Activated naive CD4-positive, alpha-beta T cell treated with anti-CD3 and anti-CD28 coated beads for 36 hours (primary cell): Measurements from ENCODE around the gene FLG2. TPM values are rescaled to one million over a fixed set of nuclear protein-coding genes. Genes with fewer than 3 reads are reported as not detected.
A peak's percentile ranks its signal among the peaks of the same experiment; 100 is the strongest.
"Not testable (repeated sequence)": the region's sequence is repeated elsewhere in the genome, so short reads cannot be mapped to it uniquely, and the experiment has no call there.

Source experiments
- CTCF ChIA-PET: fragments of 350-600 bp; sonication (Branson Sonifier 250); formaldehyde crosslinking; loops from one replicate; lab custom pipeline; 2021; ENCODE audit warnings: antibody characterized with exemption; lab: Charles Lee
- DNase-seq: peaks from one replicate; pipeline ENCODE4 v3.0.0-alpha.2; 2020
- H3K27ac Mint-ChIP-seq: one replicate; pipeline ENCODE4 v1.8.0; 2021; ENCODE audit warnings: mild to moderate bottlenecking, mixed read lengths
- H3K27me3 Mint-ChIP-seq: one replicate; pipeline ENCODE4 v1.8.0; 2021; ENCODE audit warnings: low read depth, mixed read lengths
- H3K36me3 Mint-ChIP-seq: one replicate; pipeline ENCODE4 v1.8.0; 2021; ENCODE audit warnings: low read depth, mixed read lengths
- H3K4me1 Mint-ChIP-seq: one replicate; pipeline ENCODE4 v1.8.0; 2021; ENCODE audit warnings: low read depth, mixed read lengths
- H3K4me3 Mint-ChIP-seq: one replicate; pipeline ENCODE4 v1.8.0; 2021; ENCODE audit warnings: mild to moderate bottlenecking, moderate library complexity, mixed read lengths
- H3K9me3 Mint-ChIP-seq: one replicate; pipeline ENCODE4 v1.8.0; 2021; ENCODE audit warnings: mixed read lengths
- intact Hi-C: fragments of 100-400 bp; cut with micrococcal nuclease; formaldehyde crosslinking; loops from one replicate; pipeline ENCODE4 v1.15.1; 2023
- total RNA-seq, 2 experiments: library from RNA; stranded (reverse); gene quantifications; one replicate each; pipeline ENCODE4 v1.2.3, GENCODE V29; 2021

FLG2 gene
- total RNA-seq, 2 experiments from 2014 or later = not detected

DNA sequence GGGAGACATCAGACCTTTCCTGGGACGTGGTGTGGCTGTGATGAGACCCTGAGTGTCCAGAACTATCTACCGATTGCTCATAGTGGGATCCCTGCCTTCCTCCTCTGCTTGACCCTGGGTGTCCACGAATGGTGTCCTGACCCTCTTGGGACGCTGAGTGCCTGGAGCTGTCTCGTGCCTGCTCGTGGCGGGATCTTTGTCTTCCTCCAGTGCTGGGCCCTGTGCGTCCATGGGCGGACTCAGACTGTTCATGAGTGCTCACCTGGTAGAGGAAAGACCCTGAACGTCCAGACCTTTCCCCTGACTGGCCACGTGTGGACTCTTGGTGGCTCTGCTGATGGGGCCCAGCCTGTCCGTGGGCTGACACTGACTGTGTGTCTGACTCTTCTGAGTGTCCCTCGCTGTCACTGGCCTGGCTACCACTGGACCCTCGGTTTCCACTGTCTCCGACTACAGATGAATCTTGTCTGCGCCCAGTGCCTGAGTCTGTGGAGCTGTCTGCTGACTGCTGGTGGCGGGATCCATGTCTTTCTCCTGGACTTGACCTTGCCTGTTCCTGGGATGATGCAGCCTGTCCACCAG is 50.4 kb downstream of the FLG2 start:
- H3K9me3 Mint-ChIP-seq, H3K27ac Mint-ChIP-seq, H3K36me3 Mint-ChIP-seq, DNase-seq, H3K4me3 Mint-ChIP-seq, H3K4me1 Mint-ChIP-seq, H3K27me3 Mint-ChIP-seq, intact Hi-C loops, CTCF ChIA-PET: not testable (repeated sequence)

DNA sequence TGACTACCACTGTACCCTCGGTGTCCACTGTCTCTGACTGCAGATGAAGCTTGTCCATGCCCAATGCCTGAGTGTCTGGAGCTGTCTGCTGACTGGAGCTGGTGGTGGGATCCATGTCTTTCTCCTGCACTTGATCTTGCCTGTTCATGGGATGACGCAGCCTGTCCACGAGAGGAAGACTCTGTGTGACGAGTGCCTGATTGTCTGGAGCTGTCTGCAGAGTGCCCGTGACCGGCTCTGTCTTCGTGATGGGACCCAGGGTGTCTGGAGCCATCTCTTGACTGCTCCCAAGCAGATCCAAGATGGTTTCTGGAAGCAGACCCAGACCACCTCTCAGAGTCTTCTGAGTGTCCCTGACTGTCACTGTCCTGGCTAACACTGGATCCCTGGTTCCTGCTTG is 51.0 kb downstream of the FLG2 start:
- H3K27me3 Mint-ChIP-seq, H3K4me3 Mint-ChIP-seq, CTCF ChIA-PET, H3K27ac Mint-ChIP-seq, DNase-seq, intact Hi-C loops, H3K9me3 Mint-ChIP-seq, H3K4me1 Mint-ChIP-seq, H3K36me3 Mint-ChIP-seq: not testable (repeated sequence)

DNA sequence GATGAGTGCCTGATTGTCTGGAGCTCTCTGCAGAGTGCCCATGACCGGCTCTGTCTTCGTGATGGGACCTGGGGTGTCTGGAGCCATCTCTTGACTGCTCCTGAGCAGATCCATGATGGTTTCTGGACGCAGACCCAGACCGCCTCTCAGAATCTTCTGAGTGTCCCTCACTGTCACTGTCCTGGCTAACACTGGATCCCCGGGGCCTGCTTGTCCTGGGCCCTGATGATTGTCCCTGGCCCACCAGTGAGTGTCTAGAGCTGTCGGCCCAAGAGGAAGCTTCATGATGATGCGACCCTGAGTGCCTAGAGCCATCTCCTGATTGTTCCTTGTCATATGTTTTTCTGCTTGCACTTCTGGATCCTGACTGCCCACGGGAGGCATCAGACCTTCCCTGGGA is 51.8 kb downstream of the FLG2 start:
- H3K9me3 Mint-ChIP-seq, DNase-seq, CTCF ChIA-PET, H3K4me3 Mint-ChIP-seq, H3K27me3 Mint-ChIP-seq, H3K4me1 Mint-ChIP-seq, intact Hi-C loops, H3K36me3 Mint-ChIP-seq: not testable (repeated sequence)
- peak overlapping the region; percentile 27 for H3K27ac Mint-ChIP-seq

DNA sequence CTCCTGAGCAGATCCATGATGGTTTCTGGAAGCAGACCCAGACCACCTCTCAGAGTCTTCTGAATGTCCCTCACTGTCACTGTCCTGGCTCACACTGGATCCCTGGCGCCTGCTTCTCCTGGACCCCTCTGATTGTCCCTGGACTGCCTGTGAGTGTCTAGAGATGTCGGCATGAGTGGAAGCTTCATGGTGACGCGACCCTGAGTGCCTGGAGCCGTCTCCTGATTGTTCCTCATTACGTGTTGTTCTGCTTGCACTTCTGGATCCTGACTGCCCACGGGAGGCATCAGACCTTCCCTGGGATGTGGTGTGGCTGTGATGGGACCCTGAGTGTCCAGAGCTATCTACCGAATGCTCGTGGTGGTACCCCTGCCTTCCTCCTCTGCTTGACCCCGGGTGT is 53.7 kb downstream of the FLG2 start:
- CTCF ChIA-PET, H3K4me3 Mint-ChIP-seq, H3K36me3 Mint-ChIP-seq, H3K27me3 Mint-ChIP-seq, H3K4me1 Mint-ChIP-seq, DNase-seq, intact Hi-C loops, H3K9me3 Mint-ChIP-seq, H3K27ac Mint-ChIP-seq: not testable (repeated sequence)

DNA sequence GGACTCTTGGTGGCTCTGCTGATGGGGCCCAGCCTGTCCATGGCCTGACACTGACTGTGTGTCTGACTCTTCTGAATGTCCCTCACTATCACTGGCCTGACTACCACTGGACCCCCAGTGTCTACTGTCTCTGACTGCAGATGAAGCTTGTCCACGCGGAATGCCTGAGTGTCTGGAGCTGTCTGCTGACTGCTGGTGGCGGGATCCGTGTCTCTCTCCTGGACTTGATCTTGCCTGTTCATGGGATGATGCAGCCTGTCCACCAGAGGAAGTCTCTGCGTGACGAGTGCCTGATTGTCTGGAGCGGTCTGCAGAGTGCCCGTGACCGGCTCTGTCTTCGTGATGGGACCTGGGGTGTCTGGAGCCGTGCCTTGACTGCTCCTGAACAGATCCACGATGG is 55.0 kb downstream of the FLG2 start:
- DNase-seq, H3K27me3 Mint-ChIP-seq, H3K36me3 Mint-ChIP-seq, H3K4me1 Mint-ChIP-seq, H3K9me3 Mint-ChIP-seq, CTCF ChIA-PET, intact Hi-C loops, H3K27ac Mint-ChIP-seq, H3K4me3 Mint-ChIP-seq: not testable (repeated sequence)

DNA sequence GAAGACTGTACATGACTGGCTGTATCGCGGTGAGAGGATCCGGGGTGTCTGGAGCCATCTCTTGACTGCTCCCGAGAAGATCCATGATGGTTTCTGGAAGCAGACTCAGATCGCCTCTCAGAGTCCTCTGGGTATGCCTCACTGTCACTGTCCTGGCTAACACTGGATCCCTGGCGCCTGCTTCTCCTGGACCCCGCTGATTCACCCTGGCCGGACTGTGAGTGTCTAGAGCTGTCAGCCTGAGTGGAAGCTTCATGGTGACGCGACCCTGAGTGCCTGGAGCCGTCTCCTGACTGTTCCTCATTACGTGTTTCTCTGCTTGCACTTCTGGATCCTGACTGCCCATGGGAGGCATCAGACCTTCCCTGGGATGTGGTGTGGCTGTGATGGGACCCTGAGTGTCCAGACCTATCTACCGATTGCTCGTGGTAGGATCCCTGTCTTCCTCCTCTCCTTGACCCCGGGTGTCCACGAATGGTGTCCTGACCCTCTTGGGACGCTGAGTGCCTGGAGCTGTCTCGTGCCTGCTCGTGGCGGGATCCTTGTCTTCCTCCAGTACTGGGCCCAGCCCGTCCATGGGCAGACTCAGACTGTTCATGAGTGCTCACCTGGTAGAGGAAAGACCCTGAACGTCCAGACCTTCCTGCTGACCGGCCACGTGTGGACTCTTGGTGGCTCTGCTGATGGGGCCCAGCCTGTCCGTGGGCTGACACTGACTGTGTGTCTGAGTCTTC is 56.5 kb downstream of the FLG2 start:
- H3K9me3 Mint-ChIP-seq, H3K27ac Mint-ChIP-seq, H3K36me3 Mint-ChIP-seq, H3K4me3 Mint-ChIP-seq, DNase-seq, intact Hi-C loops, H3K27me3 Mint-ChIP-seq, CTCF ChIA-PET, H3K4me1 Mint-ChIP-seq: not testable (repeated sequence)

Other genes starting within 250 kb of the FLG2 start
- gene TCHH, start 244.6 kb downstream of the FLG2 start, total RNA-seq = not detected
- gene RPTN, start 200.8 kb downstream of the FLG2 start, total RNA-seq = not detected
- gene HRNR, start 135.8 kb downstream of the FLG2 start, total RNA-seq = not detected
- gene FLG, start 34.8 kb downstream of the FLG2 start, total RNA-seq = not detected
- not detected for gene CRNN, start 54.3 kb upstream of the FLG2 start, total RNA-seq
- not detected for gene LCE5A, start 150.8 kb upstream of the FLG2 start, total RNA-seq
- gene CRCT1, start 154.5 kb upstream of the FLG2 start, total RNA-seq = not detected
- not detected for gene LCE3E, start 206.8 kb upstream of the FLG2 start, total RNA-seq
- gene LCE3D, start 220.5 kb upstream of the FLG2 start, total RNA-seq = not detected
- gene LCE3C, start 240.2 kb upstream of the FLG2 start, total RNA-seq = not detected